NB4 (cell line): ENCODE results near the gene LANCL1.

Experiments used
- CTCF ChIP-seq: IDR thresholded peaks from one replicate; pipeline ENCODE4 v1.5.1; 2012; ENCODE audit warnings: low read depth, low read length
- POLR2A ChIP-seq: IDR thresholded peaks from 2 replicates; pipeline ENCODE4 v1.6.1; 2011; ENCODE audit warnings: mild to moderate bottlenecking; ENCODE audit not compliant: insufficient read length; ENCODE audit errors: extremely low read depth

GRCh38 chr2:210477496-210477895, 937 bp upstream of the LANCL1 start:
- TF ChIP-seq POLR2A, result no peak
- TF ChIP-seq CTCF, result no peak
